MV-4-11 (cell line): ENCODE results near the gene PELO.

ENCODE experiments used
- DNase-seq: peaks from one replicate; lab custom pipeline; 2025; lab: John Stamatoyannopoulos, UW

PELO gene

GRCh38 chr5:52772668-52773067, 15.0 kb upstream of the PELO start:
- no peak for DNase-seq

GRCh38 chr5:52773342-52773741, 14.4 kb upstream of the PELO start:
- no peak for DNase-seq

GRCh38 chr5:52774005-52774410, 13.7 kb upstream of the PELO start:
- no peak for DNase-seq

GRCh38 chr5:52776116-52776515, 11.6 kb upstream of the PELO start:
- DNase-seq: no peak

GRCh38 chr5:52777186-52777585, 10.5 kb upstream of the PELO start:
- no peak for DNase-seq

GRCh38 chr5:52778781-52779180, 8.9 kb upstream of the PELO start:
- DNase-seq: no peak

GRCh38 chr5:52779213-52779612, 8.5 kb upstream of the PELO start:
- no peak for DNase-seq

GRCh38 chr5:52783226-52783959, 4.3 kb upstream of the PELO start:
- DNase-seq: peak; percentile 14

GRCh38 chr5:52784737-52785136, 3.0 kb upstream of the PELO start:
- peak; percentile 88 for DNase-seq

GRCh38 chr5:52786391-52786790, 1.3 kb upstream of the PELO start:
- DNase-seq: no peak

- DNase-seq: peak; percentile 22
Measured at GRCh38 chr5:52786949-52787599, 642 bp upstream of the PELO start.

GRCh38 chr5:52788505-52788821, 747 bp downstream of the PELO start:
- no peak for DNase-seq

GRCh38 chr5:52789378-52789777, 1.7 kb downstream of the PELO start:
- no peak for DNase-seq

GRCh38 chr5:52789851-52790250, 2.1 kb downstream of the PELO start:
- peak; percentile 85 for DNase-seq

GRCh38 chr5:52791366-52791765, 3.6 kb downstream of the PELO start:
- no peak for DNase-seq

GRCh38 chr5:52794519-52794918, 6.8 kb downstream of the PELO start:
- DNase-seq: no peak

- no peak for DNase-seq
Measured at GRCh38 chr5:52796031-52796430, 8.3 kb downstream of the PELO start.

- DNase-seq: no peak
Measured at GRCh38 chr5:52796516-52797103, 8.9 kb downstream of the PELO start.

- DNase-seq: peak; percentile 60
Measured at GRCh38 chr5:52798938-52799337, 11.2 kb downstream of the PELO start.

- no peak for DNase-seq
Measured at GRCh38 chr5:52799358-52799982, 11.8 kb downstream of the PELO start.

GRCh38 chr5:52799983-52800393, 12.3 kb downstream of the PELO start:
- peak; percentile 98 for DNase-seq

- peak; percentile 28 for DNase-seq
Measured at GRCh38 chr5:52800394-52801213, 12.9 kb downstream of the PELO start.
